Mucosa of descending colon (tissue), 3 donors: ENCODE results near the gene SPAG16. TPM values are rescaled to one million over a fixed set of nuclear protein-coding genes. Genes with fewer than 3 reads are reported as not detected.

Experiments
- ATAC-seq: fragments of 200-7000 bp; cut with Tn5 transposase; one replicate; pipeline ENCODE4 v1.9.1; 2020; ENCODE audit warnings: mild to moderate bottlenecking, moderate library complexity
- DNase-seq, 3 donors: peaks; one replicate each; pipeline ENCODE4 v3.0.0-alpha.2; 2020
- H3K36me3 ChIP-seq: fragments of 200-600 bp; one replicate; pipeline ENCODE4 v1.8.0; 2021; ENCODE audit warnings: low read depth, mild to moderate bottlenecking
- H3K4me1 ChIP-seq: fragments of 200-600 bp; one replicate; pipeline ENCODE4 v1.8.0; 2021; ENCODE audit warnings: low read depth, mild to moderate bottlenecking
- H3K4me3 ChIP-seq: fragments of 200-600 bp; one replicate; pipeline ENCODE4 v1.8.0; 2021; ENCODE audit warnings: mild to moderate bottlenecking
- H3K9me3 ChIP-seq: fragments of 200-600 bp; one replicate; pipeline ENCODE4 v1.8.0; 2021; ENCODE audit warnings: mild to moderate bottlenecking
- intact Hi-C, 2 donors: fragments of 100-400 bp; cut with DNase I in 1 of 2; cut with micrococcal nuclease in 1 of 2; formaldehyde crosslinking; loops; one replicate each; pipeline versions ENCODE4 v1.11.0 to v1.11.1; 2022; cut with DNase I, micrococcal nuclease
- total RNA-seq, 3 donors: library from RNA; stranded (reverse); fragmentation: NEBNext Ultra II Directional in 2 of 3; extraction: Animal tissue kit (Norgen Biotek cat#: 25700) in 2 of 3; gene quantifications; one replicate each; pipeline versions ENCODE4 v1.2.1 to v1.2.4, GENCODE V29; 2021 to 2023
- TF ChIP-seq, protein P1 (sequence below): fragments of 200-600 bp; IDR thresholded peaks from one replicate; pipeline ENCODE4 v1.8.0; 2022; ENCODE audit warnings: antibody characterized with exemption, mild to moderate bottlenecking
- donor health status: DM: no; HTN: no; CAD: no; lungs with moderate emphysema.
- donor health status: DM: no; HTN: no; CAD: no.
- donor health status: DM: no; HTN: yes; CAD: no.

SPAG16 gene
- total RNA-seq, 3 donors from 2014 or later, result 18.1 to 20.3 (median 18.5) TPM

DNA sequence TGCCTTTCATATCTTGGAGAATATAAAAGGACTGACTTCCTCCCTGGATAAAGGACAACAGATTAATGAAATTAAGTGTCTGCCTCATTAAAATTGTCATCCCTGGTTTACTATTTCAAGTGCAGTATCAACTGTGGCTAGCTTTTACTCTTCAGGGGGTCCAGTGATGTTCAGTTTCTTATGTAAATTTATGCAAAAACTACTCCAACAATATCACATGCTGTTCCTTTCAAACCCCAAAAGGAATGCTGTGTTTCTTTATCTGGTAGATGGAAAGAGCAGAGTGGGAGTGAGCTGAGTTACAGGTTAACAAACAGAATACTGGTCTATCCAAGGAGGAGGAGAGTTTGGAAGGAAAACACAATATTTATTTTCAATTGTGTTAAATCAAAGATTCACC is 842.9 kb downstream of the SPAG16 start:
- DNase-seq, result no peak
- intact Hi-C loops, result no loop called here
- TF ChIP-seq, protein P1, sequence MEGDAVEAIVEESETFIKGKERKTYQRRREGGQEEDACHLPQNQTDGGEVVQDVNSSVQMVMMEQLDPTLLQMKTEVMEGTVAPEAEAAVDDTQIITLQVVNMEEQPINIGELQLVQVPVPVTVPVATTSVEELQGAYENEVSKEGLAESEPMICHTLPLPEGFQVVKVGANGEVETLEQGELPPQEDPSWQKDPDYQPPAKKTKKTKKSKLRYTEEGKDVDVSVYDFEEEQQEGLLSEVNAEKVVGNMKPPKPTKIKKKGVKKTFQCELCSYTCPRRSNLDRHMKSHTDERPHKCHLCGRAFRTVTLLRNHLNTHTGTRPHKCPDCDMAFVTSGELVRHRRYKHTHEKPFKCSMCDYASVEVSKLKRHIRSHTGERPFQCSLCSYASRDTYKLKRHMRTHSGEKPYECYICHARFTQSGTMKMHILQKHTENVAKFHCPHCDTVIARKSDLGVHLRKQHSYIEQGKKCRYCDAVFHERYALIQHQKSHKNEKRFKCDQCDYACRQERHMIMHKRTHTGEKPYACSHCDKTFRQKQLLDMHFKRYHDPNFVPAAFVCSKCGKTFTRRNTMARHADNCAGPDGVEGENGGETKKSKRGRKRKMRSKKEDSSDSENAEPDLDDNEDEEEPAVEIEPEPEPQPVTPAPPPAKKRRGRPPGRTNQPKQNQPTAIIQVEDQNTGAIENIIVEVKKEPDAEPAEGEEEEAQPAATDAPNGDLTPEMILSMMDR, result no peak
- ATAC-seq, result no peak
- Histone ChIP-seq H3K9me3 (no peaks in the 10 kb centered on the region), H3K4me1 (no peaks in the 10 kb centered on the region), H3K36me3 (no peaks in the 10 kb centered on the region), H3K4me3 (no peak overlapping the region)

DNA sequence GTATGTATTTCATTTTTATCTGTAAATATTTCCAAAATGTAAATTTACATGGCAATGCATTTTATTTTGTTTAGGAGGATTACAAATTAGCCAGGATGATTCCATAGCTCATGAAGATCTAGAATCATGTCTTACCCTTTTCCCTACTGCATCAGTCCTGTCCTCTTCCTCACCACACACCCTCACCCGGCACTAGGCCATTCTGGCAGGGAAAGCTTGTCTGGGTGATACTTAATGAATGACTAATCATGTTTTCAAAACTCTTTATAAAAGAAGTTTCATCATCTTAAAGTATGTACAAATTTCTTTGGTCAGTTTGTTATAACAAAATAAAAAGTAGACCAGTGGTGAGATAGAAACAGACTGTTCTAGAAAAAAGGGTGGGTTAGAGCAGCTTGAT is 843.3 kb downstream of the SPAG16 start:
- Histone ChIP-seq H3K9me3 (no peaks in the 10 kb centered on the region), H3K36me3 (no peaks in the 10 kb centered on the region), H3K4me3 (no peak overlapping the region), H3K4me1 (no peaks in the 10 kb centered on the region)
- intact Hi-C loops, result no loop called here
- DNase-seq, result no peak
- ATAC-seq, result no peak
- TF ChIP-seq, protein P1, result no peak

DNA sequence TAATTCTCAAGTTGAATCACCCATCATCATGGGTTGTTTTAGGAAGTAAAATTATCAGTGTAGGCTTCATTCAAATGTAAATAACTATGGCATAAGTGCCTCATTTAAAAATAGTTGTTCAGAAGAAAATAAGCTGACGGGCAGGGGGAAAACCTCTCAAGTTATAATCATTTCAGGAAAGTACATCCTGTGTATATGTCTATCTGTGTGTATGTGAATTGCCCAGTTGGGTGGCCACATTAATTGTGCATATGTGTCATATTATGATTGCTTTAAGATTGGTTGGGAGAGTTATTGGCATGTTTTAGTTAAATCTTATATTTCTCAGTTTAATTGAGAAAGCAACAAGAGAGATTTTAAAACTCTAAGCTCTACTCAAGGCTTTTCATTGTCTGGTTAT is 843.8 kb downstream of the SPAG16 start:
- ATAC-seq (no peak), DNase-seq (no peak)
- no peaks in the 10 kb centered on the region for H3K9me3 ChIP-seq
- H3K4me1 ChIP-seq, result no peaks in the 10 kb centered on the region
- no peak overlapping the region for H3K4me3 ChIP-seq
- intact Hi-C loops, result no loop called here
- TF ChIP-seq, protein P1, result no peak
- no peaks in the 10 kb centered on the region for H3K36me3 ChIP-seq

DNA sequence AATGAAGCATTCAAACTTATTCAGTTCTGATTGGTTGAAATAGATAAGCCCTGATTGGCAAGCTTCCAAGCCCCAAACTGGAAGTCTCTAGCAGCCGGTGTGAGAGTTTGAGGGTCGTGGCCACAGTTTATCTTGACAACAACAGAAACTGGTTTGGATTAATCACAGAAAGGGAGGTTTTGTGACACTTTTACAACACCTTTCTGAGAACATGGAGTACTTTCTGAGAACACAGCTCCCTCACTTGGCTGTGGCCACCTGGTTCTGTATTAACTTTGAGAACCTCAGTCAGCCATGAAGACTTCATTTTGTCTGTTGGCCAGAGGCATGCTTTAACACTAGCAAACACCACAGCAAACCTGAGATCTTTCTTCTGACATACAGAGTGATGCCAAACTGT is 845.9 kb downstream of the SPAG16 start:
- Histone ChIP-seq H3K4me1 (no peaks in the 10 kb centered on the region), H3K9me3 (no peaks in the 10 kb centered on the region), H3K4me3 (no peak overlapping the region), H3K36me3 (no peaks in the 10 kb centered on the region)
- intact Hi-C loops, result no loop called here
- TF ChIP-seq, protein P1, result no peak
- no peak for ATAC-seq
- no peak for DNase-seq

DNA sequence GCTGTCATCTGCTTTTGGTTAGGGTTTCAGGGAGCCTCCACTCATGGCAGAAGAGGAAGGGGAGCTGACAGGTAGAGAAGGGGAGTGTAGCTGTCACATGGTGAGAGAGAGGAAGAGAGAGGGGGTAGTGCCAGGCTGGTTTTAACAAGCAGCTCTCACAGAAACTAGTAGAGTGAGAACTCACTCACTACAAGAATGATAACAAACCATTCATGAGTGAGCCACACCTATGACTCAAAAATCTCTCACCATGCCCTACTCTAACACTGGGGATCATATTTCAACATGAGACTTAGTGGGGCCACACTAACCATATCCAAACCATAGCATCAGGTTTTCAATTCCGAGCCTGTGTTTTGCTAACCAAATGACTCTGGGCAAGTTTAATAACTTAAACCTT is 851.7 kb downstream of the SPAG16 start:
- Histone ChIP-seq H3K36me3 (no peaks in the 10 kb centered on the region), H3K4me1 (no peaks in the 10 kb centered on the region), H3K9me3 (no peaks in the 10 kb centered on the region), H3K4me3 (no peak overlapping the region)
- intact Hi-C loops, result no loop called here
- ATAC-seq (no peak), DNase-seq (no peak)
- TF ChIP-seq, protein P1, result no peak

DNA sequence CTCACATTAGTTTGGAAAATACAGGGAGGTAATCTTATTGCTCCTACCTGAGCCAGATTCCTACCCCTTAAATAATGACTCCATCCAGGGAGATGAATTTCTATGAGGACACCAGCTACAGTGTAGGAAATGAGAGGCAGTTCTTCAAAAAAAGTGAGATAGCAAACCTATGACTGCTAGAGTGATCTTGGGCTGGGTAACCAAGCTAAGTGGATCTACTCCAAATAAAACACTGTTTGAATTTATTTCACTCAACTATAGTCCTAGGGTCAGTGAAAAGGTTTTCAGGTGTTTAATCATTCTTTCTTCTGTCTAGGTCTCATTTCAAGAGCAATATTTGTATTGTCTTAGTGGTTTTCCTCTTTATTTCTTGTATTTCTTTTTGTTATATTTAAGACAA is 854.5 kb downstream of the SPAG16 start:
- DNase-seq (no peak), ATAC-seq (no peak)
- Histone ChIP-seq H3K36me3 (no peaks in the 10 kb centered on the region), H3K4me1 (no peaks in the 10 kb centered on the region), H3K9me3 (no peaks in the 10 kb centered on the region), H3K4me3 (no peak overlapping the region)
- TF ChIP-seq, protein P1, result no peak
- intact Hi-C loops, result no loop called here
